ENCODE results near the gene CC2D2A.

Gene CC2D2A

DNA sequence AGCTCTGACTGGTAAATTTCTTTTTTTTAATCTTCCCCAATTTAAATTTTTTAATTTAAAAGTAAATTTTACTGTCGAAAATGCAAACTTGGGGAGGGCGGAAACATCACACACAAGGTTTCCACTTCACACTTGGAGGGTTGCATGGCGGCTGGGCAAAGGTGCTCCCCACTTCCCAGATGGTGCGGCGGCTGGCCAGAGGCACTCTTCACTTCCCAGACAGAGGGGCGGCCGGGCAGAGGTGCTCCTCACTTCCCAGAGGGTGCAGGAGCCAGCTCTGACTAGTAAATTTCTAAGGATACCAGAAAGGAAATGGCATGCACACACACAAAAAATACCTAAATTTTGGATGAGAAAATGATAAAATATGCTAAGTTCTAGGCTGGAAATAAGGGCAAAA, 25.4 kb upstream of the CC2D2A start:
- Histone ChIP-seq H3K9ac (ENCODE audit: low read length) (no peak overlapping the region), H3K4me1 (ENCODE audit: control insufficient read depth, insufficient read depth, low read length) (no peaks in the 10 kb centered on the region), H3K36me3 (ENCODE audit: control insufficient read depth, insufficient read depth, low read length) (no peaks in the 10 kb centered on the region), H3K27ac (ENCODE audit: low read depth, low read length) (no peak overlapping the region), H3K4me3 (ENCODE audit: low read length) (no peak overlapping the region), H3K27me3 (ENCODE audit: control insufficient read depth, insufficient read depth, low read length) (no peaks in the 10 kb centered on the region)

DNA sequence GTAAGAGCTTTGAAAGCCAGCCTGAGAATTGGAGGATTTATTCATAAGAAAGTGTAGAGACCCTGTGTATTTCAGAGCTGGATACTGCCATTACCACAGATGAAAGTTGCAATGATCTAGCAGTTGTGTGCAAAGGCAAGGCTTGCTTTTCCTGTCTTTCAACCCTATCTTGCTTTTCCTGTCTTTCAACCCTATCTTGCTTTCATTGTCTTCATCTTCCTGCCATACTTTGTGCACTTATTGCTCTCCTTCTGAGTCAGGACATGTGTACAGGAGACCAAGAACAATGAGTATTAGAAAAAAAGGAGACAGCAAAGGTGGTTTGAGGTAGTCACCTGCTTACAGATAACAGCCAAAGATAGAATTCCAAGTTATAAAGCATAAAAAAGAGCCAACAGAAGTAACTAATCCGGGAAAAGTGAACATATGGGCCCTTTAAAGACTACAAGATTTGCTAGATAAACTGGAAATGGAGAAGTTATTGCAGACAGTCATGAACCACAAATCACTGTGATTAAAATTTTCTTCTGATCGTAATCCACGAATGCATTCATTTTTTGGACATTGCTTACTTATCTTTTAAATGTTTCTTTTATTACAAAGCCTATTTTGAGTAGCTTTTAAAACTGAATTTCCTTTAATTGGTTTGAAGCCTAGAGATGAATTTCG, 24.7 kb upstream of the CC2D2A start:
- H3K4me1 ChIP-seq (ENCODE audit: control insufficient read depth, insufficient read depth, low read length), result no peaks in the 10 kb centered on the region
- no peaks in the 10 kb centered on the region for H3K36me3 ChIP-seq (ENCODE audit: control insufficient read depth, insufficient read depth, low read length)
- H3K27ac ChIP-seq (ENCODE audit: low read depth, low read length), result no peak overlapping the region
- no peak overlapping the region for H3K9ac ChIP-seq (ENCODE audit: low read length)
- no peak overlapping the region for H3K4me3 ChIP-seq (ENCODE audit: low read length)
- H3K27me3 ChIP-seq (ENCODE audit: control insufficient read depth, insufficient read depth, low read length), result no peaks in the 10 kb centered on the region

DNA sequence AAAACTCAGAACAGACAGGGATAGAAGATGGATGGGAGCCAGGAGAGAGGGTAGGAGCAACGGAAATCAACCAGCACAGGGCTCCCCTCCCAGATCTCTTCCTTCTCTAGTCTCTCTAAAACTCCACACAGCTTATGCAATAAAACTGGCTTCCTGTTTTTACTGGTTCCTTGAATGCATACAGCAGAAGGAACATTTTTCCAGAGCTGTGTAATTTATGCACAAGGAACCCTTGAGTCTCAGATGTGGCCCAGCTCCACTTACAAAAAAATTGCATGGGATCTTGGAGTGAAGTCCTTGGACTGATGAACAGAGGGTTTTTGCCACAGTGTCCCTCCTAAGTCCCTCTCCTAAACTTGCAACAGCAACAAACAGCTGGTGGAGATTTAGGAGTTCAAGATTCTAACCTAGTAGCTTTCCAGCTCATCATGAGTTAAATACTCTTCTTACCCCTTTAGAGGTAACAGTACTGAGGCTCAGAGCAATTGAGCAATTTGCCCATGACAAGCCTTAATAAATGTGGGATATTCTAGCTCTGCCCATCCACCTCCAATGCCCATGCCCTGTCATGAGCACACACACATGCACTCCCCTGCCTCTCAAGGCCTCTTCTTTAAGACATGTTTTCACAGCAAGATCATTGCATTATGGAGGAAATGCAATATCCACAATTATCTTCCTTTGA, 18.4 kb upstream of the CC2D2A start:
- Histone ChIP-seq H3K36me3 (ENCODE audit: control insufficient read depth, insufficient read depth, low read length) (no peaks in the 10 kb centered on the region), H3K4me3 (ENCODE audit: low read length) (no peak overlapping the region), H3K27ac (ENCODE audit: low read depth, low read length) (peak overlapping the region; percentile 35), H3K27me3 (ENCODE audit: control insufficient read depth, insufficient read depth, low read length) (no peaks in the 10 kb centered on the region), H3K9ac (ENCODE audit: low read length) (no peak overlapping the region), H3K4me1 (ENCODE audit: control insufficient read depth, insufficient read depth, low read length) (peaks cover 18% of the 10 kb centered on the region)

DNA sequence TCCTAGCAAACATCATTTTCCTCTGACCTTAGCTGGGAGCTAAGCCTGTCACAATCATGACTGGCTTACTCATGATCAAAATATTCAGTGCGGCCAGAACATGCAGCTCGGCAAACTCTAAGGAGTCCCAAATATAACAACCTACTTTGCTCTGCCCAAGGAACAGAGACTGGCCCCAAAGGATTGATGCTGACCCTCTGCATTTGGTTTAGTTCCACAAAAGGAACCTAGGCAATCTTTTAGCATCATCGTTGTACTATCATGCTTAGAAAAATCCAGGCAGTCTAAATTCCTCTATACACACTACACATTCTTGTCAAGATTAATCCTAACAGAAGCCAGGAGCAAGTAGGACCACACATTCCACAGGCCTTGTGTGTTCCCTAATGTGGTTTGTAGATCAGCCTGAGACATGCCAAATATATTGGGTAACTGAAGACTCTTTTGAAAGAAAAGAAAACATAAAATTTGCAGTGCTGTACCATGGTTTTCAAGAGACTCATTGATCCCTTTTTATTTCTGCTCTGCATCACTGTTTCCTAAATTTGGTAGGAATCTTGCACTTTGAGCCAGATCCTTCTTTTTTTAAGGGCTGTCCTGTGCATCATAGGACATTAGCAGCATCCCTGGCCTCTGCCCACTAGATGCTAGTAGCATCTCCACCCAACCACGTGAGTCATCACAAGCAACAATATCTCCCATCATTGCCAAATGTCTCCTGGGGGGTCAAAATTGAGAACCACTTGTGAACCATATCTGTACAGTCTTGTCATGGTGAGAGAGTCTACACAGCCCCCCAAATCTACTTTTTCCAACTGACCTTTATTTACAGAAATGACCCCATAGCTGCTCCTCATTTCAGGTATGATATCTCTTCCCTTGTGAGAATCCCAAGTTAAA, 17.6 kb upstream of the CC2D2A start:
- Histone ChIP-seq H3K36me3 (ENCODE audit: control insufficient read depth, insufficient read depth, low read length) (no peaks in the 10 kb centered on the region), H3K27ac (ENCODE audit: low read depth, low read length) (peak overlapping the region; percentile 35), H3K4me3 (ENCODE audit: low read length) (no peak overlapping the region), H3K9ac (ENCODE audit: low read length) (no peak overlapping the region), H3K4me1 (ENCODE audit: control insufficient read depth, insufficient read depth, low read length) (peaks cover 18% of the 10 kb centered on the region), H3K27me3 (ENCODE audit: control insufficient read depth, insufficient read depth, low read length) (no peaks in the 10 kb centered on the region)

DNA sequence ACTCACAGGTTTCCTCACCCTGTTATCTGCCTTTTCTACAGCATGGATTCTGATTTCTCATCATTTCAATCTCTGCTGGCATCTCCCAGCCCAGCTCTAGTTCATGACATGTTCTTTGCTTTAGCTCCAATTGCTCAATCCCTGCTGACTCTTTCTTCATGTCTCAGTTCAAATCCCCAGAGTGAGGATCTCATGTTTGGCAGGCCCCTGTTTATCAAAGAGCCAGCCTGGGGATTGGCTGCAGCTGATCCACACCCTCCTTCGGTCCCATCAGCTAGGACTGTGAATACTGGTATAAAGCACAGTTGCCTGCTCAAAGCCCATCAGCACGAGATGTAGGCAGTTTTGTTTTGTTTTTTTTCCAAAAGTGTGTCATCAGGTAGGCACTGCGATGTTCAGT, 14.4 kb upstream of the CC2D2A start:
- no peak overlapping the region for H3K4me3 ChIP-seq (ENCODE audit: low read length)
- H3K4me1 ChIP-seq (ENCODE audit: control insufficient read depth, insufficient read depth, low read length), result peaks cover 24% of the 10 kb centered on the region
- no peak overlapping the region for H3K9ac ChIP-seq (ENCODE audit: low read length)
- no peaks in the 10 kb centered on the region for H3K27me3 ChIP-seq (ENCODE audit: control insufficient read depth, insufficient read depth, low read length)
- H3K36me3 ChIP-seq (ENCODE audit: control insufficient read depth, insufficient read depth, low read length), result no peaks in the 10 kb centered on the region
- no peak overlapping the region for H3K27ac ChIP-seq (ENCODE audit: low read depth, low read length)

DNA sequence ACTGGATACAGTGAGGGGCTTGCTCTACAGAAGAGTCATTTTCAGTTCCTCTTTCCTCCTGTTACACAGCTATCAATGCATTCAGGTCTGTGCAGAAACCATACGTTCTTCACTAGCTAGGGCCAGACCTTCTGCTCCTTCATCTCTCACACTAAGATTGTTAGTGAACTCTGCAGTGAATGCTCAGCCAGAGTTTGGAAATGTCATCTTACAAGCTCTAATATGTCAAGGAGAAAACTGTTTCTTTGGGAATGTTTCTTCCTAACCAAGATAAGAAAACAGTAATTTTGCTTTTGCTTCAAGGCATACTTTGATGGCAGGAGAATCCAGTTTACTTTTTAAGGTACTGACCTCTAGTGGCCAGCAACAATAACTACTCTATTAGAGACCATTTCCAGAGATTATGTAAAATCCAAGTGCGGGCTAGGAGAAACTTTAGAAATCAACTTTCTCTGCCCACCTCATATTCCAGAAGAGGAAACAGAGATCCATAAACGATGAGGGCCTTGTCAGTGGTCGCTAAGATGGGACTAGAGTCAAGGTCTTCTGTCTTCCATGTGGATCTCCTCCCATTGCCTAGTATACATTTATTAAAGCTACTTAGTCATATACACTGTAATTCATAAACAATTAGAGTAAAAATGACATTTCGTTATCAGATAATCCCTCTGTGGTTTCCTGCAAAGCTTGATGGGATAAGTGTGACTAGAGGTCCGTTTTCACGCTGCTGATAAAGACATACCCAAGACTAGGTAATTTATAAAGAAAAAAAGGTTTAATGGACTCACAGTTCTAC, 12.1 kb upstream of the CC2D2A start:
- Histone ChIP-seq H3K36me3 (ENCODE audit: control insufficient read depth, insufficient read depth, low read length) (no peaks in the 10 kb centered on the region), H3K4me3 (ENCODE audit: low read length) (peak overlapping the region; percentile 21), H3K9ac (ENCODE audit: low read length) (no peak overlapping the region), H3K27me3 (ENCODE audit: control insufficient read depth, insufficient read depth, low read length) (no peaks in the 10 kb centered on the region), H3K27ac (ENCODE audit: low read depth, low read length) (peak overlapping the region; percentile 43), H3K4me1 (ENCODE audit: control insufficient read depth, insufficient read depth, low read length) (peaks cover 6% of the 10 kb centered on the region)

DNA sequence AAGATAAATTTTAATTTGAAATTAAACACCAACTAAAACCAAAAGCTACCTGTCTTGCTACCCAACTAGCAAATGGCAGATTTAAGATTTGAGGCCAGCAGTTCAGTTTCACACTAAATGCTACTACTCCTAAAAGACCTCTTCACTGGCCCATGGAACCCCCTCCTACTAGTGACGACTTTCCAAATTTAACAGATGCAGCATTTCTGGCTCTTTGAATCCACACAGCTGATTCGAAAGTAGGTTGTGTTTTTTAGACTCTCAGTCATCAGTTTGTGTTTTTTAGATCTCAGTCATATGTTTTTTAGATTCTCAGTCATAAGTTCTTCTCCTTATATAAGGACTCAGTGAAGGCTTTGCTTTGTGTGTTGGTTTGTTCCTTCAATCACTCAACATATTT, 11.1 kb upstream of the CC2D2A start:
- Histone ChIP-seq H3K4me3 (ENCODE audit: low read length) (no peak overlapping the region), H3K27me3 (ENCODE audit: control insufficient read depth, insufficient read depth, low read length) (no peaks in the 10 kb centered on the region), H3K4me1 (ENCODE audit: control insufficient read depth, insufficient read depth, low read length) (peaks cover 6% of the 10 kb centered on the region), H3K27ac (ENCODE audit: low read depth, low read length) (no peak overlapping the region), H3K36me3 (ENCODE audit: control insufficient read depth, insufficient read depth, low read length) (no peaks in the 10 kb centered on the region), H3K9ac (ENCODE audit: low read length) (no peak overlapping the region)

DNA sequence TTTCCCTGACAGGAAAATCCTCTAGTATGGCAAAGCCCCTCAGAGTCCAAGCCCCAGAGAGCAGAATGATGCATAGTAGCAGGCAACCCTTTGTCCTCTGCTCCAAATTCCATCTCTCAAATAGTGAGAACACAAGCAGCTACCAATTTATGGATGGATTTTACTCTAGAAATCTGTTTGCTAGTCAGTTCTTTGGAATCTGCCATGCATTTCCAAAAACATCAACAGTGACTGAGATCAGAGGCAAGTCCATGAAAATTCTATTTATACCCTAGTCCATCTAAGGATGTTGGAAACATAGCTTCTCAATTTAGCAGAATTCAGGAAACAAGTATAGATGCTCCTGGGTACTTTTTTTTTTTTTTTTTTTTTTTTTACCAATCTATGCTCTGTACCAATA, 10.0 kb upstream of the CC2D2A start:
- Histone ChIP-seq H3K27ac (ENCODE audit: low read depth, low read length) (no peak overlapping the region), H3K4me1 (ENCODE audit: control insufficient read depth, insufficient read depth, low read length) (peaks cover 6% of the 10 kb centered on the region)

DNA sequence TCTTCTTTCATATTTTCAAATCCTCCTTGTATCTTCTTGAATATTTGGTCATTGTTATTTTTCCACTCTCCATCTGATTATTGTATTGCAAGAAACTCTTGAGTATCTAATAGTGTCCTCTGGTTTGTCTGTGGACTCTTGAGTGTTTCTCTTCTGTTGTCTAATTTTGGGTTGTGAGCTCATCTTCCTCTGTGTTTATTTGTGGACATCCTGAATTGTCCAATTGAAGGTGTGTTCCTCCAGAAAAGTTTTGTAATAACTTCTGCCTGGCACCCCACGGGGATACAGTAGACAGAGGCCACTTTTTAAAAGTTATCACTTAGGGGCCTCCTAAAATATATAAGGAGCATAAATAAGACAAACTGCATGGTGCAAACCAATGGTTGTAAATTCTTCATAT, 3.1 kb upstream of the CC2D2A start:
- Histone ChIP-seq H3K36me3 (ENCODE audit: control insufficient read depth, insufficient read depth, low read length) (no peaks in the 10 kb centered on the region), H3K27me3 (ENCODE audit: control insufficient read depth, insufficient read depth, low read length) (no peaks in the 10 kb centered on the region), H3K9ac (ENCODE audit: low read length) (no peak overlapping the region), H3K4me3 (ENCODE audit: low read length) (no peak overlapping the region), H3K27ac (ENCODE audit: low read depth, low read length) (no peak overlapping the region), H3K4me1 (ENCODE audit: control insufficient read depth, insufficient read depth, low read length) (peaks cover 3% of the 10 kb centered on the region)

More for the DNA sequence above, 10.0 kb upstream of the CC2D2A start:
- no peak overlapping the region for H3K9ac ChIP-seq (ENCODE audit: low read length)
- H3K4me3 ChIP-seq (ENCODE audit: low read length), result no peak overlapping the region
- no peaks in the 10 kb centered on the region for H3K27me3 ChIP-seq (ENCODE audit: control insufficient read depth, insufficient read depth, low read length)
- H3K36me3 ChIP-seq (ENCODE audit: control insufficient read depth, insufficient read depth, low read length), result no peaks in the 10 kb centered on the region

DNA sequence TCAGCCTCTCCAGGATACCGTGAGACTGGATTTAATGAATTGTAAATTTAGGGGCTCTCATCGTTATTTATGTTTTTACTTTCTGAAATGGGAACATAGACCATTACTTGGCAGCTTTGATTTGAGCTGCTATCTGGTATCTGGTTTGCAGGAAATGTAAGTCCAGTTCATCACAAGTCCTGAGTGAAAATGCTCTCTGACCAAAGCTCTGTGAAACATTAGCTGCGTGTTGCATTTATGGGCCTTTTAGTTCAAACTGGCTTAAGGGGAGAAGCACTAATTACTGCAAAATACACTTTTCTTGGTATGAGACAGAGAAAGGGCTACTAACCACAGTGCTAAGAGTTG, 420 bp downstream of the CC2D2A start:
- Histone ChIP-seq H3K4me3 (ENCODE audit: low read length) (peak overlapping the region; percentile 66), H3K9ac (ENCODE audit: low read length) (peak overlapping the region; percentile 10), H3K27ac (ENCODE audit: low read depth, low read length) (peak overlapping the region; percentile 30), H3K4me1 (ENCODE audit: control insufficient read depth, insufficient read depth, low read length) (peaks cover 3% of the 10 kb centered on the region), H3K36me3 (ENCODE audit: control insufficient read depth, insufficient read depth, low read length) (no peaks in the 10 kb centered on the region), H3K27me3 (ENCODE audit: control insufficient read depth, insufficient read depth, low read length) (no peaks in the 10 kb centered on the region)

DNA sequence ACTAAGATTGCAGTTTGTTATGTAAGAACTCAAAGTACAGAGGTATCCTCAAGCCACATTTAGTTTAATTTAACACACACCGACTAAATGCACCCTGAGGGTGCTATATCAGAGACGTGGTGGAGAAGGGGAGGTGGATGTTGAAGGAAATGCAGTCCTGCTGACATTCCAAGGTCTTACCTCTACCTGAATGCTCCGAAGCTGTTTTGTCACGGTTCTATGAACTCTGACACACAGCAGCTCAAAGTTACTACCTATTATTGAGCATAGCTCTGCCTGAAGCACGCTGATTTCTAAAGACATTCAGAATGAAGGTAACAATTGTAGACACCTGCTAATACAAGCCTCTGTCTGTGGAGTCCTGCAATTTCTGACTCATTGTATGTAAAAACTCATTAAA, 6.7 kb downstream of the CC2D2A start:
- H3K4me3 ChIP-seq (ENCODE audit: low read length), result no peak overlapping the region
- no peak overlapping the region for H3K27ac ChIP-seq (ENCODE audit: low read depth, low read length)
- H3K9ac ChIP-seq (ENCODE audit: low read length), result no peak overlapping the region
- no peaks in the 10 kb centered on the region for H3K36me3 ChIP-seq (ENCODE audit: control insufficient read depth, insufficient read depth, low read length)
- no peaks in the 10 kb centered on the region for H3K27me3 ChIP-seq (ENCODE audit: control insufficient read depth, insufficient read depth, low read length)
- H3K4me1 ChIP-seq (ENCODE audit: control insufficient read depth, insufficient read depth, low read length), result peaks cover 15% of the 10 kb centered on the region

DNA sequence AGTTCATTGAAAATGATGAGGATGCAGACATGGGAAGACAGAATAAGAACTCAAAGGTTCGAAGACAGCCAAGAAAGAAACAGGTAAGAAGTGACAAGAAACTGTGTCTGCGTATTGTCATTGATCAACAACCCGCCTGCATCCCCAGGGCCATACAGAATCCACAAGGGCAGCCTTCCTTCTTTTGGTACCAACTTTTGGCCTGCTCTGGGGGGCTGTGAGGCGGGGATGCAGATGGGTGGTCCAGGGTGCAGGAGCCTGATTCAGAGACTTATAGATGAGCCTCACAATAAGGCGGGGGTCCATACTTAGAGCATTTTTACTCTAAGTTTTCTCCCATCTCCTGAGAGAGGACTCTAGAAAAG, 9.0 kb downstream of the CC2D2A start:
- Histone ChIP-seq H3K9ac (ENCODE audit: low read length) (no peak overlapping the region), H3K27ac (ENCODE audit: low read depth, low read length) (no peak overlapping the region), H3K4me1 (ENCODE audit: control insufficient read depth, insufficient read depth, low read length) (peaks cover 15% of the 10 kb centered on the region), H3K4me3 (ENCODE audit: low read length) (no peak overlapping the region), H3K27me3 (ENCODE audit: control insufficient read depth, insufficient read depth, low read length) (no peaks in the 10 kb centered on the region), H3K36me3 (ENCODE audit: control insufficient read depth, insufficient read depth, low read length) (no peaks in the 10 kb centered on the region)

All from rectal smooth muscle tissue (tissue), 1 donor.